HG02588 (cell line): ENCODE results near the gene PAM.
"Not testable (repeated sequence)": the region's sequence is repeated elsewhere in the genome, so short reads cannot be mapped to it uniquely, and the experiment has no call there.

Experiments
- ATAC-seq: cut with Tn5 transposase; IDR thresholded peaks from one replicate; pipeline ENCODE4 v1.9.1; 2021; ENCODE audit warnings: mild to moderate bottlenecking, moderate library complexity; ENCODE audit not compliant: unreplicated experiment

The PAM gene

GRCh38 chr5:102891175-102891574, 136.1 kb downstream of the PAM start:
- ATAC-seq, result no peak

GRCh38 chr5:102893942-102894341, 138.8 kb downstream of the PAM start:
- no peak for ATAC-seq

GRCh38 chr5:102895234-102895633, 140.1 kb downstream of the PAM start:
- no peak for ATAC-seq

GRCh38 chr5:102895976-102896375, 140.9 kb downstream of the PAM start:
- no peak for ATAC-seq

GRCh38 chr5:102901424-102902134, 146.5 kb downstream of the PAM start:
- ATAC-seq, result no peak

- no peak for ATAC-seq
These were observed 147.0 kb downstream of the PAM start for GRCh38 chr5:102902135-102902448.

GRCh38 chr5:102902647-102903046, 147.5 kb downstream of the PAM start:
- ATAC-seq, result no peak

- no peak for ATAC-seq
These were observed 148.2 kb downstream of the PAM start for GRCh38 chr5:102903074-102903871.

- ATAC-seq, result no peak
These were observed 150.0 kb downstream of the PAM start for GRCh38 chr5:102905056-102905455.

GRCh38 chr5:102907099-102907498, 152.0 kb downstream of the PAM start:
- not testable (repeated sequence) for ATAC-seq

GRCh38 chr5:102910240-102911226, 155.4 kb downstream of the PAM start:
- ATAC-seq, result no peak

GRCh38 chr5:102911973-102912372, 156.9 kb downstream of the PAM start:
- no peak for ATAC-seq

- ATAC-seq, result no peak
These were observed 161.0 kb downstream of the PAM start for GRCh38 chr5:102916109-102916508.

GRCh38 chr5:102918986-102919610, 164.0 kb downstream of the PAM start:
- ATAC-seq, result no peak

GRCh38 chr5:102920762-102921161, 165.7 kb downstream of the PAM start:
- ATAC-seq, result no peak

- no peak for ATAC-seq
These were observed 166.4 kb downstream of the PAM start for GRCh38 chr5:102921341-102922044.

GRCh38 chr5:102922111-102922720, 167.1 kb downstream of the PAM start:
- no peak for ATAC-seq

GRCh38 chr5:102922799-102923477, 167.8 kb downstream of the PAM start:
- ATAC-seq, result no peak

GRCh38 chr5:102924963-102925362, 169.9 kb downstream of the PAM start:
- ATAC-seq, result no peak
